CD4-positive, alpha-beta T cell treated with Interleukin-2 at 100 ng/mL for 4 hours (primary cell): Measurements from ENCODE around the gene LCE3D.
"Not testable (repeated sequence)": the region's sequence is repeated elsewhere in the genome, so short reads cannot be mapped to it uniquely, and the experiment has no call there.

ENCODE experiments used
- DNase-seq: peaks from one replicate; pipeline ENCODE4 v3.0.0-alpha.2; 2020; ENCODE audit warnings: low spot score

Gene LCE3D, protein sequence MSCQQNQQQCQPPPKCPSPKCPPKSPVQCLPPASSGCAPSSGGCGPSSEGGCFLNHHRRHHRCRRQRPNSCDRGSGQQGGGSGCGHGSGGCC

GRCh38 chr1:152580433-152580832, at the start of gene LCE3D:
TSS of gene LCE3D (minus strand) at chr1:152580516. CDS start at chr1:152579936, 580 bp downstream.
- no peak for DNase-seq

DNA sequence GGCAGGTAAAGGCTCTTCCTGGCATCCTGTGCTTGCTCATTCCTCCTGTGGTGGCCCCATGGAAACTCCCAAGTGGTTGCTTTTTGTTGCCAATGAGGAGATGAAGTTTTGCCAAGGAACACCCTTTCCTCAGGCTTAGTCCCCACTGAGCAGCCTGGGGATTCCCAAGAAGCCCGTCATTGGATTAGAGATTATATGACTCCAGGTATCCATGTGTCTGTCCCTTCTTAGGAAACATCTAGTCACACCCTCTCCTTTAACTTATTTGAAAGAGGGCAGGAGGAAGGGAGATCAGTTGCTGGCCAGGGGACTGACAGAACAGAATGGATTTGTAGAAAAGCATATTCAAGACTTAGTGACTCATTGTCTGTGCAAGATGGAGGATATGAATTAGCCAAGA, 46.4 kb upstream of the LCE3D start:
- no peak for DNase-seq

GRCh38 chr1:152623203-152623844, 43.0 kb upstream of the LCE3D start:
- DNase-seq: no peak

- no peak for DNase-seq
Observed at GRCh38 chr1:152622803-152623202, 42.5 kb upstream of the LCE3D start, which contains the start of gene LCE3A. TSS of gene LCE3A (minus strand) at chr1:152623103. CDS start at chr1:152623103, 0 bp downstream.

DNA sequence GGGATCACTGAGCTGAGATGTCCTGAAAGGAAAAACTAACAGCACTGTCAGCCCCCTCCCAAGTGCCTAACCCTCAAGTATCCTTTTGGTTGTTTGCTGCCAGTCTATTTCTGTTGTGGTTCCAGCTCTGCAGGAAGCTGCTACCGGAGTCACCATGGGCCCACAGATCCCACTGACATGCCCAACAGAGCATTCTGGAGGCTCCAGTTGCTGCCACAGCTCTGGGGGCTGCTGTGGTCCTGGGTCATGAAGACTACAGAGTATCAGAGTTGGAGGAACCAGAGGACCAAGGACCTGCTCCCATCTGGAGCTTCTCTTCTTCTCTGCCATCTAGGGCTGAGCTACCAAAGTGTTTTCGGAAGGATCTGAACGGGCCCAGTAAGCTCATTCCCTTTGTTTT, 41.7 kb upstream of the LCE3D start:
- DNase-seq: no peak

DNA sequence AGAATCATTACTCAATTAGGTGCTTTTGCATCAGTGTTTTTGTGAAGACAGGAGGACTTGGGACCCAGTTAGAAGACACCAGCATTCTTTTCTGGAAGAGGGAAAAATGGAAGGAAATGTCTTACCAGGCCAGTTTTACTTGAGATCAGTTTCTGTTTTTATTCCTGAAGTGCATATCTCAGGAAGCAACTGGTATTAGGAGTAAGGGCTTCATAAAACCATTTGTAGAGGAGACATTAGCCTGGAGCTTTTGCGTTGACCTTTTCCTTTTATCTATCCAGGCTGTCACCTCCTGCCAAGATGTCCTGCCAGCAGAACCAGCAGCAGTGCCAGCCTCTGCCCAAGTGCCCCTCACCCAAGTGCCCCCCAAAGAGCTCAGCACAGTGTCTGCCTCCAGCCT, 33.2 kb upstream of the LCE3D start, which contains the start of gene LCE3B:
Gene LCE3B (plus strand): TSS at position 301 of the 400 bp plus-strand sequence. CDS start 0 bp downstream, at position 301.
- no peak for DNase-seq

GRCh38 chr1:152599934-152600333, 19.6 kb upstream of the LCE3D start, which contains the start of gene LCE3C:
TSS of gene LCE3C (plus strand) at chr1:152600234. CDS start at chr1:152600732, 498 bp downstream.
- no peak for DNase-seq

DNA sequence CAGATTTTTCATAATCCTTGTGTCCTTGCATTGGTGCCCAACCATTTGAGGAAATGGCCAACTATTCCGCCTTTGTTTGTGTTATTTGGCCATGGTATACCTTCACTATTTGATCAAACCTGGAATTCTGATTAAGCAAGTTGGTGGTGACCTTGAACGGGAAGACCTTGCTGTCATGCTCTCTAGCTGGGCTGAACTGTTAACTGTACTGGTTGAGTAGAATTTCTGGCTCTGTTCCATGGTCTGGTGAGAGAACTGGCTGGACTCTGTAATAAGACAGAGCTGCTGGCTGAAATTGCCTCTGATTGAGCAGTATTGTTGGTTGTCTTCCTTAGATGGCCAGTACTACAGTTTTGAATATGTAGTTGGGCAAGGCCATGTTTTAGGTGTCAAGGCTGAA, 16.7 kb upstream of the LCE3D start:
- DNase-seq: no peak

DNA sequence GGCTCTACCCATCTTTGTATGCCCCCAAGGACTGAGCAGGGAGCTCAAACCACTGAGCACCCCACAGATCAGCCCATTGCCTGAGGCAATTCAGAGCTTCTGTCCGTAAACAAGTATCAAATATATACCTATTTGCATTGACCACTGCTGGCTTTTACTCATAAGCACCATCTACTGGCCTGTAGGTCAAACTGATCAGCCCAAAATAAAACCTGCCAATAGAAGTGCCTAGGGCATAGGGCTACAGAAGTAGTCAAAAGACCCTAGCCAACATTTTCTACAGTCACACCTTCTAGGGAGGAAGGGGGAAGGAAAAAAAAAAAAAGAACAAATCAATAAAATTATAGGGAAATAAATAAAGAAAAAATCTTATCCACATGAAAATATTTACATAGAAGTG, 5.3 kb upstream of the LCE3D start:
- DNase-seq: no peak

- DNase-seq: no peak
Observed at GRCh38 chr1:152582647-152583046, 2.3 kb upstream of the LCE3D start.

DNA sequence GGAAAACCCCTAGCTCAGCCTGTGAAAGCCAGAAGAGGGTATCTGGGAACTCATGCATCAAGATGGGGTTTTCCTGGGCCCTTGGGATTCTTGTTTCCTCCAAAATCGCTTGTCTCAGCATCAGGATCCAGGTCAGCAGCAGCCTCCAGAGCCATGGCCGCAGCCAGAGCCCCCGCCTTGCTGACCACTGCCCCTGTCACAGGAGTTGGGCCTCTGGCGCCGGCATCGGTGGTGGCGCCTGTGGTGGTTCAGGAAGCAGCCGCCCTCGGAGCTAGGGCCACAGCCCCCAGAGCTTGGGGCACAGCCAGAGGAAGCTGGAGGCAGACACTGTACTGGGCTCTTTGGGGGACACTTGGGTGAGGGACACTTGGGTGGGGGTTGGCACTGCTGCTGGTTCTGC, 790 bp downstream of the LCE3D start:
- not testable (repeated sequence) for DNase-seq

DNA sequence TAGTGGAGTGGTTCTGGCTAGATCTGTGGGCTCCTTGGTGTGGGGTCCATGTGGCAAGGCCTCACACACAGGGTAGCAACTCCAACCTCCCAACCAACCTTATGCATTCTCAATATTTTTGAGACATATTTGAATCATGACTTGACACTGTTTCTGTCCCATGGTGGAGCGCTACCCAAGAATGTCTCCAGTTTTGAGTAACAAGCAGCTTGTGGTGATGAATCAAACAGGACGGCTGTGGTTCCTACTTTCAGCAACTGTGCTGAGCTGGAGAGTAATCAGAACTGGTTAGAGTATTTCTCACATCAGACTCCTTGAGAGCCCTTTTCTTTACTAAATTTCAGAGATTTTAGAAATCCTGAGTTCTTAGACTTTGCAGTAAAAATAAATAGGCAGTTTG, 3.1 kb downstream of the LCE3D start:
- DNase-seq: no peak

GRCh38 chr1:152566681-152567080, 13.6 kb downstream of the LCE3D start, which contains the start of gene LCE3E:
TSS of gene LCE3E (minus strand) at chr1:152566780. CDS start at chr1:152566208, 572 bp downstream.
- no peak for DNase-seq

DNA sequence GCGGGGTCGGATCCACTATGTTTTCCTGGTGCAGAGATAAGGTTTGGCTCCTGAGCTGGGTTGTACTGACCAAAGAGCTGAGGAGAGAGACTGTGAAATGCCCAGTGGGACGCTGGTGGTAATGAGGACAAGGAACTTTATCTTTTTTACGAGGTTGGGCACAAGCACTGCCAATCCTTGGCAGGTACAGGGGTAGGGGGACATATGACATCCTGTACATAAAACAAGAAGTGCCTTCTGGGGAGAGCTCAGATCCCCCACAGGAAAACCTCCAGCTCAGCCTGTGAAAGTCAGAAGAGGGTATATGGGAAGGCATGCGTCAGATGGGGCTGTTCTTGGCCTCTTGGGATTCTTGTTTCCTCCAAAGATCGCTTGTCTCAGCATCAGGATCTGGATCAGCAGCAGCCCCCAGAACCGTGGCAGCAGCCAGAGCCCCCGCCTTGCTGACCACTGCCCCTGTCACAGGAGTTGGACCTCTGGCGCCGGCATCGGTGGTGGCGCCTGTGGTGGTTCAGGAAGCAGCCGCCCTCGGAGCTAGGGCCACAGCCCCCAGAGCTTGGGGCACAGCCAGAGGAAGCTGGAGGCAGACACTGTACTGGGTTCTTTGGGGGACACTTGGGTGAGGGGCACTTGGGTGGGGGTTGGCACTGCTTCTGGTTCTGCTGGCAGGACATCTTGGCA, 14.6 kb downstream of the LCE3D start:
- no peak for DNase-seq

- no peak for DNase-seq
Observed at GRCh38 chr1:152565115-152565514, 15.2 kb downstream of the LCE3D start.

DNA sequence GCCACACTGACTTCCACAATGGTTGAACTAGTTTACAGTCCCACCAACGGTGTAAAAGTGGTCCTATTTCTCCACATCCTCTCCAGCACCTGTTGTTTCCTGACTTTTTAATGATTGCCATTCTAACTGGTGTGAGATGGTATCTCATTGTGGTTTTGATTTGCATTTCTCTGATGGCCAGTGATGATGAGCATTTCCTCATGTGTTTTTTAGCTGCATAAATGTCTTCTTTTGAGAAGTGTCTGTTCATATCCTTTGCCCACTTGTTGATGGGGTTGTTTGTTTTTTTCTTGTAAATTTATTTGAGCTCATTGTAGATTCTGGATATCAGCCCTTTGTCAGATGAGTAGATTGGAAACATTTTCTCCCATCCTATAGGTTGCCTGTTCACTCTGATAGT, 32.0 kb downstream of the LCE3D start:
- DNase-seq: not testable (repeated sequence)

GRCh38 chr1:152546704-152547103, 33.6 kb downstream of the LCE3D start:
- no peak for DNase-seq

DNA sequence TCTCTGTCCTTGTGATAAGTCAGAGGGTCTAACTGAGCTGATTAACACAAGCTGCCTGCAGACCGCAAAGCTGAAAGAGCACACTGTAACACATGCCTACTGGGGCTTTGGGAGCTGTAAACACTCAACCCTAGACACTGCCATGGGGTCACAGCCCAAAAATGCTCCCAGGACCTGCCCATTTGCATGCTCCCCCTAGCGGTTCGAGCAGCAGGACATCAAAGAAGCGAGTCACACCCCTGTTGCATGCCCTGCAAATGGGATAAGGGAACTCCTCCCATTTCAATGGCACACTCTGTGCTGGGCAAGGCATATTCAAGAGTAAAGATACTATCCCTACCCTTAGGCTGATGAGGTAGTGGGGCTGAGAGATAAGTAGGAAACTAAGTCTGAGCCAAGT, 36.5 kb downstream of the LCE3D start:
- DNase-seq: no peak

GRCh38 chr1:152539901-152540300, 40.4 kb downstream of the LCE3D start:
- DNase-seq: no peak

GRCh38 chr1:152537496-152537895, 42.8 kb downstream of the LCE3D start:
- no peak for DNase-seq

- no peak for DNase-seq
Observed at GRCh38 chr1:152535774-152536173, 44.5 kb downstream of the LCE3D start.

DNA sequence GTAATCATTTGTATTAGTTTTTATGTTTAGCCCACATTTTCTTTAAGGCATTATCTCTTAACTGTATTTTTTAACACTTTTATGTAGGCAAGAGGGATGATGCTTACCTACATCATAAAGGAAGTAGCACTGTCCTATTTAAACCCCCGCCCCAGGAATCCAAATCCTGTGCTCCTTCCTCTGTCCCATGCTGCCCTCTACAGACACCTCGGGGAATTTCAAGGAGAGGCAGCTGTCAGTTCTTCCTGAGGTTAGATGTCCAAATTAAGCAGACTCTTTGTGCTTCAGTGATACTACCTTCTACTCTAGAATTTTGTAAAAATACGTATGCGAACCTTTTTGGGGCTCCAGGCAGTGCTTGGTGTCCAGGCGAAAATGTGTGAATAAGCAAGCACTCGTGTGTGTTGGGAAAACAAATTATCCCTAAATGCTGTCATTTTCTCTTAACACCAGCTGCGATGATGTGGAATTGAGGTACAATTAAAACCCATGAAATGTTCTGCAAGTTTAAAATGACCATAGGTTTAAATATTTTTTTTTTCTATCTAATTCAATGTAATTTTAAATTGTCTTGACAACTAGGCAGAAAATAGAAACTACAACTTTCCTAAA, 46.9 kb downstream of the LCE3D start:
- DNase-seq: peak; percentile 15
